Vagina (tissue), 2 donors: ENCODE data around the gene BNC2.

Experiments used
- POLR2A ChIP-seq, 2 donors: fragments of 450-650 bp; IDR thresholded peaks; one replicate each; pipeline ENCODE4 v1.6.1; 2017; ENCODE audit warnings: antibody characterized with exemption in 2 of 2, mild to moderate bottlenecking in 2 of 2, moderate library complexity in 2 of 2
- TF ChIP-seq, protein P1 (sequence below), 3 experiments: fragments of 450-650 bp in 2 of 3; fragments of 200-600 bp in 1 of 3; sonication (generic) in 1 of 3; IDR thresholded peaks; one replicate each; pipeline ENCODE4 v1.5.1; 2017 to 2019; ENCODE audit warnings: antibody characterized with exemption in 3 of 3, mild to moderate bottlenecking in 2 of 3, moderate library complexity in 2 of 3

DNA sequence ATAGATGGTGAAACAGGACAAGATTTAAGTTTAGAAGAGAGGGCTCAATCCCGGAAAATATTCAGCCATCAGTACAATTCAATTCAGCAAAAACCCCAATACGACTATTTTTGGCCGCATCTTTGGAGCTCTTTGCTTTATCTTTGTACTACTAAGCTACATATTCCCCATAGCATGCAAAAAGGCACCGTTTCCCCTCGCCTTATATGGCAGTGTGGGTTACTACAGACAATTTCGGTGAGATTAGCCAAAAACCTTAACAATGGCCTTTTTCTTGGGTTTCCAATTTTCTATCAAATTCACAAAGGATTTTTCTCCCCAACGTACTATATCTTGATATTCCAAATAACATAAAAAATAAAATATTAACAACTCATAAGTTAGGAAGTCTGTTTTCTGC, 382.6 kb downstream of the BNC2 start:
- TF ChIP-seq, protein P1, sequence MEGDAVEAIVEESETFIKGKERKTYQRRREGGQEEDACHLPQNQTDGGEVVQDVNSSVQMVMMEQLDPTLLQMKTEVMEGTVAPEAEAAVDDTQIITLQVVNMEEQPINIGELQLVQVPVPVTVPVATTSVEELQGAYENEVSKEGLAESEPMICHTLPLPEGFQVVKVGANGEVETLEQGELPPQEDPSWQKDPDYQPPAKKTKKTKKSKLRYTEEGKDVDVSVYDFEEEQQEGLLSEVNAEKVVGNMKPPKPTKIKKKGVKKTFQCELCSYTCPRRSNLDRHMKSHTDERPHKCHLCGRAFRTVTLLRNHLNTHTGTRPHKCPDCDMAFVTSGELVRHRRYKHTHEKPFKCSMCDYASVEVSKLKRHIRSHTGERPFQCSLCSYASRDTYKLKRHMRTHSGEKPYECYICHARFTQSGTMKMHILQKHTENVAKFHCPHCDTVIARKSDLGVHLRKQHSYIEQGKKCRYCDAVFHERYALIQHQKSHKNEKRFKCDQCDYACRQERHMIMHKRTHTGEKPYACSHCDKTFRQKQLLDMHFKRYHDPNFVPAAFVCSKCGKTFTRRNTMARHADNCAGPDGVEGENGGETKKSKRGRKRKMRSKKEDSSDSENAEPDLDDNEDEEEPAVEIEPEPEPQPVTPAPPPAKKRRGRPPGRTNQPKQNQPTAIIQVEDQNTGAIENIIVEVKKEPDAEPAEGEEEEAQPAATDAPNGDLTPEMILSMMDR (IDR thresholded peaks at IDR 0.05) = no peak
- TF ChIP-seq POLR2A (IDR thresholded peaks at IDR 0.05) = no peak
